Measurements from ENCODE around the gene SWAP70. TPM values are rescaled to one million over a fixed set of nuclear protein-coding genes. Genes with fewer than 3 reads are reported as not detected.

The SWAP70 gene
- total and polyA plus RNA-seq, 9 of the 15 experiments (the other 6 are each of a cell fraction or from before 2014, with no cell fraction given), result 1.7 to 4.9 (median 3.9) TPM

- TF ChIP-seq DEAF1 (CRISPR knock-in tag; IDR thresholded peaks at IDR 0.05) (no peak), PHF8 (IDR thresholded peaks at IDR 0.05; ENCODE audit: borderline replicate concordance, low read length) (no peak)
Measured at GRCh38 chr11:9722893-9723292, 59.0 kb downstream of the SWAP70 start (continued).

GRCh38 chr11:9726321-9727022 is 62.6 kb downstream of the SWAP70 start:
- Histone ChIP-seq H3K9me1 (ENCODE audit: control insufficient read depth, insufficient read depth, low read length) (no peaks in the 10 kb centered on the region), H4K20me1 (replicated peaks; ENCODE audit: control insufficient read depth, insufficient read depth, low read length) (no peaks in the 10 kb centered on the region), H3K9ac (ENCODE audit: insufficient read depth in 1 of 2, low read depth in 2 of 2, low read length in 2 of 2) (no peak overlapping the region), H3K36me3 (ENCODE audit: control insufficient read depth, insufficient read depth, low read length) (no peaks in the 10 kb centered on the region), H2AFZ (ENCODE audit: low read depth, low read length) (no peak overlapping the region), H3K4me3 (no peak overlapping the region), H3K79me2 (ENCODE audit: control insufficient read depth, insufficient read depth, low read length) (no peaks in the 10 kb centered on the region), H3K9me3 (replicated peaks; ENCODE audit: control insufficient read depth, insufficient read depth, low read depth, low read length) (no peaks in the 10 kb centered on the region), H3K27me3 (ENCODE audit: control insufficient read depth in 2 of 2, insufficient read depth in 2 of 2, low read length in 2 of 2) (no peaks in the 10 kb centered on the region), H3K4me2 (ENCODE audit: insufficient read depth, low read length) (no peak overlapping the region), H3K27ac (ENCODE audit: extremely low read depth, low read depth, low read length) (no peak overlapping the region), H3K4me1 (replicated peaks in 1 of 2; ENCODE audit: control insufficient read depth in 2 of 2, insufficient read depth in 2 of 2, low read length in 2 of 2) (no peaks in the 10 kb centered on the region)
- CTCF ChIA-PET (ENCODE audit: low intra/inter-chr PET ratio), result no interaction called here
- ATAC-seq, result no peak
- WGBS (ENCODE audit: insufficient coverage, low coverage, missing lambda C conversion rate), result 49% methylated on average over 3 of the region's 3 CpGs
- no peak for FAIRE-seq
- intact Hi-C loops (cut with micrococcal nuclease), result no loop called here
- DNase-seq (ENCODE audit: extremely low read depth in 1 of 4, low spot score in 3 of 4), result no peak
- POLR2A ChIA-PET, result interaction anchor here (1.4 kb wide), 1 partner anchor 8 kb away, joined by 3 read pairs; no protein-coding TSS in a partner anchor
- in situ Hi-C loops (cut with MboI), result no loop called here
- no TSS peak for BruUV-seq (replicated peaks)
- TF ChIP-seq FOXP1 (CRISPR knock-in tag; IDR thresholded peaks at IDR 0.05) (no peak), MXI1 (IDR thresholded peaks at IDR 0.05; ENCODE audit: low read depth, low read length) (no peak), KLF6 (CRISPR knock-in tag; IDR thresholded peaks at IDR 0.05; ENCODE audit: borderline replicate concordance) (no peak), TFE3 (CRISPR knock-in tag; IDR thresholded peaks at IDR 0.05) (no peak), BHLHE40 (IDR thresholded peaks at IDR 0.05; ENCODE audit: low read length) (no peak), SP1 (CRISPR knock-in tag; IDR thresholded peaks at IDR 0.05) (no peak), RREB1 (CRISPR knock-in tag; IDR thresholded peaks at IDR 0.05) (no peak), ZNF584 (CRISPR knock-in tag; IDR thresholded peaks at IDR 0.05; ENCODE audit: low read depth) (no peak), CBX3 (IDR thresholded peaks at IDR 0.05; ENCODE audit: borderline replicate concordance in 1 of 2, low read length in 2 of 2) (no peak), YBX1 (IDR thresholded peaks at IDR 0.05) (no peak)

Data from K562 (cell line).